ENCODE results near the gene MINK1.
"Not testable (repeated sequence)": the region's sequence is repeated elsewhere in the genome, so short reads cannot be mapped to it uniquely, and the experiment has no call there.

MINK1 gene

GRCh38 chr17:4850246-4850645 lies 17.1 kb downstream of the MINK1 start:
- DNase-seq: no peak

GRCh38 chr17:4851084-4851483 lies 17.9 kb downstream of the MINK1 start:
- no peak for DNase-seq

DNA sequence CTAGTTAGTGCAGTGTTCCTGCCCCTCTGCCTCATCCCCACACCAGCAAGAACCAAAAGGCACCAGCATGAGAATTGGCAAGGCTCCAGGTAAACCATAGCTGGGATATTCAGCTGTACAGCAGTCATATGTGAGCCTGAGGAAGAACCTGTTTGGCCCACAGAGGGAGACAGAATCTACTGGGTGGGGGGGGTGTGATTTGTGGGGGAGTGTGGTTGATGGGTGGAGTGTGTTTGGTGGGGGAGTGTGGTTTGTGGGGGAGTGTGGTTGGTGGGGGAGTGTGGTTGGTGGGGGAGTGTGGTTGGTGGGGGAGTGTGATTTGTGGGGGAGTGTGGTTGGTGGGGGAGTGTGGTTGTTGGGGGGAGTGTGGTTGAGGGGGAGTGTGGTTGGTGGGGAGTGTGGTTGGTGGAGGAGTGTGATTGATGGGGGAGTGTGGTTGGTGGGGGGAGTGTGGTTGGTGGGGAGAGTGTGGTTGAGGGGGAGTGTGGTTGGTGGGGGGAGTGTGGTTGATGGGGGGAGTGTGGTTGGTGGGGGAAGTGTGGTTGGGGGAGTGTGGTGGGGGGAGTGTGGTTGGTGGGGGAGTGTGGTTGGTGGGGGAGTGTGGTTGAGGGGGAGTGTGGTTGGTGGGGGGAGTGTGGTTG lies 19.5 kb downstream of the MINK1 start:
- no peak for DNase-seq

- DNase-seq: no peak
Measured at GRCh38 chr17:4853208-4853671, 20.1 kb downstream of the MINK1 start.

GRCh38 chr17:4854111-4854681 lies 21.1 kb downstream of the MINK1 start:
- DNase-seq: no peak

GRCh38 chr17:4856271-4856936 lies 23.3 kb downstream of the MINK1 start:
- DNase-seq: no peak

DNA sequence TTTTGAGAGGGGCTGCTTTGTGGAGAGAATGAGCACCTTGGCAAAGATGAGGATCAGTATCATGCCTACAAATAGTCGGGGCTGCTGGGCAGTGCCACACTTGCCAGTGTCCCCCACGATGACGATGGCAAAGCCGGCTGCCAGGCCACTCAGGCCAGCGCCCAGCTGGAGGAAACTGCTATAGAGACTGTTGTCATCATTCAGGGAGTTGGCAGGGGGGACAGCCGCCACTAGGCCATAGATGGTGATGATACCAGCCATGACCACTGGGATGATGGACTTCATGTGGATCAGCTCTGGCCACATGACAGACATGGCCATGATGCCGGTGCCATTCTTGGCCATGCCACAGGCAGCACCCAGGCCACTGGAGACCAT lies 23.8 kb downstream of the MINK1 start:
- no peak for DNase-seq

- DNase-seq: not testable (repeated sequence)
Measured at GRCh38 chr17:4857347-4857746, 24.2 kb downstream of the MINK1 start.

DNA sequence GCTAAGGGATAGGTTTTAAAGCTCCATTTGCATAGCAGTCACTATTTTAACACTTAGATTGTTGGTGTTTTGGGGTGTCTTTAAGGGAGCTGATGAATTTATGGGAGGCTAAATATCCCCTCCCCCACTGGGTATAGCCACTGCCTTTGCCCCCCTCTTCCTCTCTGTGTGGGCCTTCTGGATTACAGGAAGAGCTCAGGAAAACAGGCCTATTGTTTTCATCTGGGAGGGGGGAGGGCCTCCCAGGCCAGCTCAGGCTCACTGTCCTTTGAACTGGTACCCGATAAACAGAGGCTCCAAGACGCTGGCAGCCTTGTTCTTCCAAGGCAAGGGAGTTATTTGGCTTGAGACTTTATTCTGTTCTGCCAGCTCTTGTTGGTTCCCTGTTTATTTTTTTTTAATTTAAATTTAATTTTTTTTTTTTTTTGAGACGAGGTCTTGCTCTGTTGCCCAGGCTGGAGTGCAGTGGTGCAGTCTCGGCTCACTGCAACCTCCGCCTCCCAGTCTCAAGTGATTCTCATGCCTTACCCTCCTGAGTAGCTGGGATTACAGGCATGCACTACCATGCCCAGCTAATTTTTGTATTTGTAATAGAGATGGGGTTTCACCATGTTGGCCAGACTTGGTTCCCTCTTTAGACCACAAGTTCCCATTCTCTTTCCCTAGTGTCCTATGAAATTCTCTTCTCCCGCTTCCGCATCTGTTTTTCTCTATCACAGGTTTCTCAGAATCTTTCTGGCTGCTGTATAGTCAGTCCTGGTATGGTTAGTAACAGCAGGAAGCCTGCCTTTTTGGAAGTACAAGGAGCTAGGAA lies 25.1 kb downstream of the MINK1 start:
- no peak for DNase-seq

DNA sequence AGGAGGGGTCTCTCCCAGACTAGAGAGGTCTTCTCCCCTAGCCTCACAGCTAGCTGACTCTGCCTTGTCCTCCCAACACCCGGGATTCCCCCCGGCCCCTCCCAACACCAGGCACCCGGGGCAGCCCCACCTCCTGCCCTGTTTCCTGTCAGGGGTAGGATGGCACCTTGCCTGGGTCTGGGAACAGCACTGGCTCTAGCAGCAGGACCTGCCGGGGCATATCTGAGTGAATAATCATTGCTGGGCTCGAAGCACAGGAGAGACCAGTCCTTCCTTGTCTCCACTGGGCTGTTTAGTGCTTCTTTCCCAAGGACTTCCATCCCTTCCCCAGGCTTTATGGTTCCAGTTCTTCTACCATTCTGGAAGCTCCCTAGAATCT lies 25.7 kb downstream of the MINK1 start:
- no peak for DNase-seq

DNA sequence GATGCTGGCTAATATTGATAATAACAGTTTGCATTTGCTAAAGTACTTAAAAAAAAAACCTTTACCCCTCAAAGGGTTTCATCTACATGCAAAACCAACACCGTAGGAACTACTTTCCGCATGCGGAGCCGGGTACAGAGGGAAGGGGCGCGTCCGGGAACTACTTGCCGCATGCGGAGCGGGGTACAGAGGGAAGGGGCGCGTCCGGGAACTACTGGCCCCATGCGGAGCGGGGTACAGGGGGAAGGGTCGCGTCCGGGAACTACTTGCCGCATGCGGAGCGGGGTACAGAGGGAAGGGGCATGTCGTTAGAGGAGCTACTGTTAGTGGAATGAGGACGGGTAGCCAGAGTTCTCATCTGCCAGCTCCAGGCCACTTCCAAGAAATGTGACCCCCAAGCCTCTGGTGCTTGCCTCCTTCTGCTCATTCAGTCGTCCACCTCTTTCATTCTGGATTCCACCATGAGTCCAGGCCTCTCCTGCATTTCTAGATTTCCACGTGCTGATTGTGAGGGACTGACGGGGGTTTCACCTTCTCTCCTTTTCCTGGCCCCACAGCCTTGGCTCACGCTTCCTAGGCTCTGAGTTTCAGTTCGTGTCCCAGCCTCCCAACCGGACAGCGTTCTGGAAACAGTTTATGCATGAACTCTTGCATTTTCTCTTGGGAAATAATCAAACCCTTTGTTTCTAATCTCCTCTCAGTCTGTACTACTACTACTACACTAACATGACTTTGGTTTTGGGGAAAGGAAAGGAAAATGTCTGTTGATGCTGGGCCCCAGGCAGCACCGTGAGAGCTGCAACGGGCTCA lies 26.9 kb downstream of the MINK1 start:
- no peak for DNase-seq

DNA sequence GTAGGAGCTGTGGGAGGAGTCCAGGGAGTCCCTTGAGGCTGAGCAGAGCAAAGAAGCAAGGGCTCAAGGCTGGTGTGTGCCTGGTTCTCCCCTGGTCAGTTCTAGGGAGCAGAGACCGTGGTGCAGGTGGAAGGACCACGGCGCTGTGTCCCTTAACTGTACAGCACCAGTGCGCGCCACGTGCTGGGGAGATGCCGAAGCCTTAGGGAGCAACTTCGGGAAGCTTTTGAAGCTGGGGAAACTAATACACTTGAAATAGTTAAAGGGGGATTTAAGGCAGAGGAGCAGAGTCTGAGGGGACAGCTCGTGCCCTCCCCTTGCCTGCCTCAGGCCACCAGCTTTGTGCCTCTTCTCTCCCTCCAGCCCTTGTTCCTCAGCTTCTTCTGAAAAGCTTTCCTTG lies 27.5 kb downstream of the MINK1 start:
- DNase-seq: no peak

- no peak for DNase-seq
Measured at GRCh38 chr17:4861052-4861451, 27.9 kb downstream of the MINK1 start.

DNA sequence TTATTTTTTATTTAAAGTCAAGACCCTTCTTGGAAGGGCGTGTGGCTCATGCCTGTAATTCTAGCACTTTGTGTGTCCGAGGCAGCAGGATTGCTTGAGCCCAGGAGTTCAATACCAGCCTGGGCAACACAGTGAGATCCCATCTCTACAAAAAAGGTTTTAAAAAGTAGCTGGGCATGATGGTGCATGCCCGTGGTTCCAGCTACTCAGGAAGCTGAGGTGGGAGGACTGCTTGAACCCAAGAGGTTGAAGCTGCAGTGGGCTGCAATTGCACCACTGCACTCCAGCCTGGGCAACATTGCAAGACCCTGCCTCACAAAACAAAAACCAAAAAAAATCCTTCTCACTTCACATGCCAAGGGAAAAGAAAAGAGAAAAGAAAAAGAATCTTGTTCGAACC lies 29.6 kb downstream of the MINK1 start:
- no peak for DNase-seq

DNA sequence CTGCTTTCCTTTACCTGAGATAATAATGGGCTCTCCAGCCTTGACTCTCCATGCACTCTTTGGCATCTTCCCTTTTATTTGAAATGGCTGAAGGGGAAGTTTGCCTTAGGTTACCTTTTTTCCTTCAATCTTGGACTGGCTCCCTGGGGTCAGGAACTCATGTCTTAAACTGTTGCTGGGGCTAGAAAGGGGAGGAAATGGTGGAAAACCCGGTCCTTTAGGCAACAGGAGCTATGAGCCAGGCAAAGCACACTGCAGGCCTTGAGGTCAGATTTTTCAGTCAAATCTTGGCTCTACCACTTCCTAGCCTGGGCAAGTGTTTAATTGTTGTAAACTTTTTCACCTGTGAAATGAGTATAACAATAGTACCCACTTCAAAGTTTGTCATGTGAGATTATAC lies 30.2 kb downstream of the MINK1 start:
- DNase-seq: no peak

DNA sequence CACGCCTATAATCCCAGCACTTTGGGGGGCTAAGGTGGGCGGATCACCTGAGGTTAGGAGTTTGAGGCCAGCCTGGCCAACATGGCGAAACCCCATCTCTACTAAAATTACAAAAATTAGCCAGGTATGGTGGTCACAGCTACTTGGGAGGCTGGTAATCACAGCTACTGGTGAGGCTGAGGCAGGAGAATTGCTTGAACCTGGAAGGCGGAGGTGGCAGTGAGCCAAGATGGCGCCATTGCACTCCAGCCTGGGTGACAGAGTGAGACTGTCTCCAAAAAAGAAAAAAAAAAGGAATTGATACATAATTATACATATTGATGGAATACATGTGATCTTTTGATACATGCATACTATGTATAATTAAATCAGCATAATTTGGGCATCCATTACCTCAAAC lies 34.4 kb downstream of the MINK1 start:
- not testable (repeated sequence) for DNase-seq

DNA sequence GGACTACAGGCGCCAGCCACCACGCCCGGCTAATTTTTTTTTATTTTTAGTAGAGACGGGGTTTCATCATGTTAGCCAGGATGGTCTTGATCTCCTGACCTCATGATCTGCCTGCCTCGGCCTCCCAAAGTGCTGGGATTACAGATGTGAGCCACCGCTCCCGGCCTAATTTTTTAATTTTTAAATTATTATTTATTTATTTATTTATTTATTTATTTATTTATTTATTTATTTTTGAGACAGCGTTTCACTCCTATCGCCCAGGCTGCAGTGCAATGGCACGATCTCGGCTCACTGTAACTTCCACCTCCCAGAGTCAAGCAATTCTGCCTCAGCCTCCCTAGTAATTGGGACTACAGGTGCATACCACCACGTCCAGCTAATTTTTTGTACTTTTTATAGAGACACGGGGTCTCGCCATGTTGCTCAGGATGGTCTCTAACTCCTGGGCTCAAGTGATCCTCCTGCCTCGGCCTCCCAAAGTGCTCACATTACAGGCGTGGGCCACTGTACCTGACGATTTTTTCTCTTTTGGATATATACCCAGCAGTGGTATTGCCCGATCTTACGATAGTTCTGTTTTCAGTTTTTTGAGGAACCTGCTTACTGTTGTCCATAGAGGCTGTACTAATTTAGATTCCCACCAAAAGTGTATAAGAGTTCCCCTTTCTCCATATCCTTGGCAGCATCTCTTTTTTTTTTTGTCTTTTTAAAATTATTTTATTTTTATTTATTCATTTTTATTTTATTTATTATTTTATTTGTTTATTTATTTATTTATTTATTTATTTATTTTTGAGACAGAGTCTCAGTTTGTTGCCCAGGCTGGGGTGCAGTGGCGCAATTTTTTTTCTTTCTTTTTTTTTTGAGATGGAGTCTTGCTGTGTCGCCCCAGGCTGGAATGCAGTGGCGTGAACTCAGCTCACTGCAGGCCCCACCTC lies 36.2 kb downstream of the MINK1 start:
- DNase-seq: not testable (repeated sequence)

DNA sequence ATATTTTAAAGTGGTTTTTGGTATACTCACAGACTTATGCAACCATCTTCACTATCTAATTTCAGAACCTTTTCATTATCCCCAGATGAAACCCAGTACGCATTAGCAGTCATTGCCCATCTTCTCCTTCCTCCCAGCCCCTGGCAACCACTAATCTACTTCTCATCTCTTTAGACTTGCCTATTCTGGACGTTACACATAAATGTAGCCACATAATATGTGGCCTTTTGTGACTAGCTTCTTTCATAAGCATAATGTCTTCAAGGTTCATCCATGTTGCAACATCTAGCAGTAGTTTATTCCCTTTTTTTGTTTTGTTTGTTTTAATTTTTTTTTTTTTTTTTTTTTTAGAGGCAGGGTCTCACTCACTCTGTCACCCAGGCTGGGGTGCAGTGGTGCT lies 37.7 kb downstream of the MINK1 start:
- DNase-seq: no peak

GRCh38 chr17:4872786-4873185 lies 39.6 kb downstream of the MINK1 start:
- DNase-seq: no peak

DNA sequence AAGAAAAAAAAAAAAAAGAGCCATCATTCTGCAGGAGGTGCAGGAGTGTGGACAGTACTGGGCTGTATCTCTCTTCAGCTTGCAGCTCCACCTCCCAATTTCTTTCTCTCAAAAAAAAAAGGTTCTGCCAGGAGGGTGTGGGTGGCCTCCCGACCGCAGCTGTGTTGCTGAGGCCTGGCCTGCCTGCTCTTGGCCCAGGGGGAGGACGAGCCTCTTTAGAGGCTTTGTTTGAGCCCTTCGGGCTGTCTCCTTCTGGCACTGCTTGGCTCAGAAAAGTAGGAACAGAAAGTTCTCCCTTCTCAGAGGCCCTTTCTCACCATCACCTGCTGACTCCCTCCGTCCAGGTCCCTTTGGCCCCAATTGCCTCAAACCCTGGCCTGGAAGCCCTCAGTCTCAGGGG lies 43.9 kb downstream of the MINK1 start:
- no peak for DNase-seq

DNA sequence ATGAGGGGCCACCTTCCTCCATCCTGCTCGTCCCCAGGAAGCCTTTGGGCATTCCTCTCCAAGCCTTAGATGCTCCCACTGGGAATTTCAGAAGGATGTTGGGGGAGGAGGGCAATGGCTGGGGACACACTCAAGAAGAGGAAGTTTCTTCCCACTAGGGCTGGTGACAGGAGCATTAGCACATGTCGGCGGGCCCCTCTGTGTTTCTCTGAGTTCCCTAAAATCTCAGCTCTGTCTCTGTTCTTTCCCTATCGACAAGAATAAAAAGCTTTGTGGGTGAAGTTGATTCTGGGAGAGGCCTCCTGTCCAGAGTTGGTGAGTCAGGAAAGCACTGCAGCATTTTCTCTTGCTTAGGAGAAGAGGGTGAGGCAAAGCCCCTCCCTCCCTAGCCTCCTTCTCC lies 46.5 kb downstream of the MINK1 start:
- no peak for DNase-seq

DNA sequence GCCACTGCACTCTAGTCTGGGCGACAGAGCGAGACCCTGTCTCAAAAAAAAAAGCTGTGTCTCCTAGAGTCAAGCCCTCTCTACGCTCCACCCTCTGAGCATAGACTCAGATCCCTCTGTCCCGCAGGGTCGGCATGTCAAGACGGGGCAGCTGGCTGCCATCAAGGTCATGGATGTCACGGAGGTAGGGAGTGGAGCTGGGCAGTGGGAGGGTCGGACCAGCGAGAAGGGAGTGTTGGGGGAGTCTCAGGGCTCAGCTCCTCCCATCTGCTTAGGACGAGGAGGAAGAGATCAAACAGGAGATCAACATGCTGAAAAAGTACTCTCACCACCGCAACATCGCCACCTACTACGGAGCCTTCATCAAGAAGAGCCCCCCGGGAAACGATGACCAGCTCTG lies 47.7 kb downstream of the MINK1 start:
- no peak for DNase-seq

Measured in NCI-H1436 treated with DMSO at 0.1 percent for 48 hours (cell line).